Dendritic cell treated with granulocyte-macrophage colony-stimulating factor and Interleukin-4, amounts not matched to agents 40 ng/mL and 50 ng/mL, for 4 days (primary cell): Measurements from ENCODE around the gene SMNDC1.

Experiments
- H3K27ac Mint-ChIP-seq: one replicate; pipeline ENCODE4 v1.8.0; 2022; ENCODE audit warnings: mild to moderate bottlenecking, mixed read lengths
- H3K27me3 Mint-ChIP-seq: one replicate; pipeline ENCODE4 v1.8.0; 2022; ENCODE audit warnings: mild to moderate bottlenecking, mixed read lengths
- H3K36me3 Mint-ChIP-seq: one replicate; pipeline ENCODE4 v1.8.0; 2022; ENCODE audit warnings: low read depth, mixed read lengths
- H3K4me1 Mint-ChIP-seq: one replicate; pipeline ENCODE4 v1.8.0; 2022; ENCODE audit warnings: low read depth, mixed read lengths
- H3K4me3 Mint-ChIP-seq: one replicate; pipeline ENCODE4 v1.8.0; 2022; ENCODE audit warnings: mild to moderate bottlenecking, moderate library complexity, mixed read lengths
- H3K9me3 Mint-ChIP-seq: one replicate; pipeline ENCODE4 v1.8.0; 2022; ENCODE audit warnings: mixed read lengths
- intact Hi-C: fragments of 100-400 bp; cut with micrococcal nuclease; formaldehyde crosslinking; loops from one replicate; pipeline ENCODE4 v1.15.0; 2022

Gene SMNDC1

DNA sequence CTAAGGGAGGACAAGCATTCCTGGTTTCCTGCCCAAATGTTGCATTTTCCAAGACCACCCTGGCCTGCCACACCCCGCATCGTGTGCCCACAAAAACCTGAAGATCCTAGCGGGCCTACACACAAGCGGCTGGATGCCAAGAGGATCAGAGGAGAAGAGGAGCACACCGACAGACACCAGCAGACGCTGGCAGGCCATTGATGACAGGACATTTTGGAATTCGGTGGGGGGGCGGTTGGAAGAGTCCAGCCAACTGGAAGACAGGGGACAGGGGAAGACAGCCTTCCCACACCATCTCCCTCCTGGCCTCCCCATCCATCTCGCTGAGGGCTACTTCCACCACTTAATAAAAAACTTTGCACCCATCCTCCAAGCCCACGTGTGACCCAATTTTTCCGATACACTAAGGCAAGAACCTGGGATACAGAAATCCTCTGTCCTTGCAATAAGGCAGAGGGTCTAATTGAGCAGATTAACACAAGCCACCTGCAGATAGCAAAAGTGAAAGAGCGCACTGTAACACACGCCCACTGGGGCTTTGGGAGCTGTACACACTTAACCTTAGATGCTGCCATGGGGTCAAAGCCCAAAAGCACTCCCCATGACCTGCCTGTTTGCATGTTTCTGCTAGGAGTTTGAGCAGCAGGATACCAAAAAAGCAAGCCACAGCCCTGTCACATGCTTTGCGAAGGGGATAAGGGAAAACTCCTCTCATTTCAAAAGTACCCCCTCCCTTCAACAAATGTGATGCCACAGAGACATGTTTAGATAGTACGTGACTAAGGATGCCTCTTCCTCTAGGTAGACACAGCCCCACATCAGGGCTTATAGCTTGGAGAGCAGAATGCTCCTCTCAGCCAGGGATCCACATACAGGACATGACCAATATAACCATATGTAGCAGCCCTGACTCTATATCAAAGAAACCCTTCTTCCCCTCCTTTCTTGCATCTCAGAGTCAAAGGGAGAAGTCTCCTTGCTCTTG is 13.4 kb upstream of the SMNDC1 start:
- Mint-ChIP-seq H3K36me3 (no peaks in the 10 kb centered on the region), H3K27me3 (peaks cover 9% of the 10 kb centered on the region), H3K4me1 (no peaks in the 10 kb centered on the region), H3K9me3 (no peaks in the 10 kb centered on the region), H3K4me3 (no peak overlapping the region), H3K27ac (no peak overlapping the region)
- intact Hi-C loops = no loop called here

DNA sequence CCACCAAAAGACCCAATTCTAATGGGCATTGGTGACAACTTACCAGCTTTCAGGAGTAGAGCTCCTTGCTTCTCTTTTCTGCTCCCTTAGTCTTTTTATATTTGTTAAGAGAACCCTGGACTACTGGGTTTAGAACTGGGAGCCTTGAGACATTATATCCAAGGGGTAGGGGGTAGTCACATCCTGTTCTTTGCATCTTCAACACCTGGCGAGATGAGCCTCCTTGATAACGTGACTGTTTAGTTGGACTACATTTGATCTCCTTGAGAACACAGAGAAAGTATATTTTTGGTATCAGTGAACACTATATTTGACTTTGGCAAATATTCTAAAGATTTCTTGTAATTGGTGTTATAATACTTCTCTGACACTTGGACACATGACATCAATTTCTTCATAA is 9.0 kb upstream of the SMNDC1 start:
- H3K36me3 Mint-ChIP-seq = no peaks in the 10 kb centered on the region
- intact Hi-C loops = loop anchor here (5.0 kb wide), 1 partner anchor 1284 kb away; no protein-coding TSS in a partner anchor
- H3K4me3 Mint-ChIP-seq = no peak overlapping the region
- peaks cover 10% of the 10 kb centered on the region for H3K27me3 Mint-ChIP-seq
- H3K4me1 Mint-ChIP-seq = peaks cover 11% of the 10 kb centered on the region
- H3K27ac Mint-ChIP-seq = no peak overlapping the region
- no peaks in the 10 kb centered on the region for H3K9me3 Mint-ChIP-seq

DNA sequence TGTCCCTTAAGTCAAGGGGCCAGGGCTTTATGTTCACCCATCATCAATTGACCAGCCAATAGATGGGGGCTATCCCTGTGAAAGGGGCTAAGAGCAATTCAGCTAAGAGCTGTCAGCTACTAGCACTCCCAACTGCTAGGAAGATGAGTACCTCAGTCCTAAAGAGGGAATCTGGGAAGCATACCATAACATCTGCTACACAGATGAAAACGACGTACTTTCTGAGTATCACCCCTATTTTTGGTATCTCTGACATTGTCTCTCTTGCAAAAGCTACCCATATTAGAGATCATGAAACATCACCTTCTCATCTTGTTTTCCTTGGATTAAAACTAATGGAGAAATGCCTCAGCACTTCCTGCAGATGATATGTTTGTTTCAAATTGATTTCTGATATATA is 7.5 kb upstream of the SMNDC1 start:
- Mint-ChIP-seq H3K36me3 (no peaks in the 10 kb centered on the region), H3K9me3 (no peaks in the 10 kb centered on the region), H3K27ac (no peak overlapping the region), H3K27me3 (peaks cover 8% of the 10 kb centered on the region), H3K4me1 (peaks cover 11% of the 10 kb centered on the region), H3K4me3 (no peak overlapping the region)
- intact Hi-C loops = loop anchor here (5.0 kb wide), 1 partner anchor 1285 kb away; no protein-coding TSS in a partner anchor

DNA sequence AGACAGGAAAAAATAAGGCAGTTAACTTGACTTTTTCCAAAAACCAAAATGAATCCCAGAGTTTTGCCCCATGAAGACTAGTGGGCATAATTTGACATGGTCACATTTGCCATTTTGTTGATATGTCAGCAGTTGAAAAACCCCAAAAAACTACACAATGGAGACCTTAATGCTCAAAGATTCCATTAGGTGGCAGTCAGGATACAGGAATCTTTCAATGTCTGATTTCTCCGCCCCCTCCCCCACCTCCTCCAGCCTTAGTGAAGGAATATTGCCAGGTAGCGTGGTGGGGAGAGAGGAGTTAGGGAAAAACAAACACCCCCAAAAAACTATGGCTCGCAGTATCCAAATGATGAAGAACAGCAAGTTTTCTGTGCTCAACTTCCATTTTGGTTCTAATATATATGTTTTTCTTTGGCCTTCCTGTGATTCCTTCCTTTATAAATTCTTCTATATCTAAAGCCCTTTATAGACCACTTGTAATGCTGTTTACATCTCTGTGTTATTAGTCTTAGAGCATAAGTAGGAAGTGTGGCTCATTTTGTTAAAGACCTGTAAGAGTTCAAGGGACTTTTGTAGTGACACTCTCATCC is 6.7 kb upstream of the SMNDC1 start:
- H3K27me3 Mint-ChIP-seq = peaks cover 8% of the 10 kb centered on the region
- H3K36me3 Mint-ChIP-seq = no peaks in the 10 kb centered on the region
- H3K4me1 Mint-ChIP-seq = peaks cover 11% of the 10 kb centered on the region
- no peaks in the 10 kb centered on the region for H3K9me3 Mint-ChIP-seq
- no peak overlapping the region for H3K4me3 Mint-ChIP-seq
- intact Hi-C loops = loop anchor here (1.0 to 5.0 kb wide), 3 partner anchors 236 to 1286 kb away; no protein-coding TSS in a partner anchor
- H3K27ac Mint-ChIP-seq = no peak overlapping the region

DNA sequence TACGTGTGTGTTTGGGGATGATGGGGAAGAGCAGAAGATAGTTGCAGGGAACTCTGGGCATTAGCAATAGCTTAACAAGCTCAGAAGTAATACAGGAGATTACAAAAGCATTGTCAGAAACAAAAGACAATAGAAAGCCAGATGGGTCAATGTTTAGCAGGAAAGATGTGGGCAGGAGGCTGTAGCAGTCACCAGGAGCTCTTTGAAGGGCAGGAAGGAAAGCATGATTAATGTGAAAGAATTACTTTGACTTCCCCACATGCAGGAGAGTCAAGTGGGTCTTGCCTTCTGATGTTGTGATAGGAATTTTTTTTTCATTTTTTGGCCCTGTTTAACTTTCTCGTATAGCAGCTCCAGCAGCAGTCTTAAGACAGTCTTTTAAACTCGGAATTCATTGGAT is 6.0 kb upstream of the SMNDC1 start:
- Mint-ChIP-seq H3K4me1 (peaks cover 11% of the 10 kb centered on the region), H3K36me3 (no peaks in the 10 kb centered on the region), H3K27ac (no peak overlapping the region), H3K27me3 (peaks cover 5% of the 10 kb centered on the region), H3K9me3 (no peaks in the 10 kb centered on the region), H3K4me3 (no peak overlapping the region)
- intact Hi-C loops = loop anchor here (1.0 to 5.0 kb wide), 3 partner anchors 237 to 1287 kb away; no protein-coding TSS in a partner anchor

DNA sequence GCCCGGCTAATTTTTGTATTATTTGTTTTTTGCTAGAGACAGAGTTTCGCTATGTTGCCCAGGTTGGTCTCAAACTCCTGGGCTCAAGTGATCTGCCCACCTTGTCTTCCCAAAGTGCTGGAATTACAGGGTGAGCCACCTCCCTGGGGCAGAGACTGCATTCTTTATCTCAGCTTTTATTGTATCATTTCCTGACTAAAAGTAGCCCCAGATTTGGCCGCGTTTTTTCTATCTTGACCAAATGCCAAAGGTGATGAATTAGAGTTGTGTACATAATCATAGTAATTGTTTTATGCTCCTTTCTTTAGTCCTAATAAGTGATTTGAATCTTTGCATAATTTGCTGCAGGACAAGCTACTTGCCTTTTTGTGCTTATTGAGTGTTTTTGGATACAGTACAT is 3.1 kb upstream of the SMNDC1 start:
- Mint-ChIP-seq H3K27ac (no peak overlapping the region), H3K9me3 (no peaks in the 10 kb centered on the region), H3K4me1 (peaks cover 23% of the 10 kb centered on the region), H3K27me3 (peaks cover under 1% of the 10 kb centered on the region), H3K4me3 (no peak overlapping the region), H3K36me3 (peaks cover 20% of the 10 kb centered on the region)
- intact Hi-C loops = loop anchor here (10.0 kb wide), 2 partner anchors 367 to 607 kb away; partner anchors contain the start of genes BBIP1 and SHOC2

DNA sequence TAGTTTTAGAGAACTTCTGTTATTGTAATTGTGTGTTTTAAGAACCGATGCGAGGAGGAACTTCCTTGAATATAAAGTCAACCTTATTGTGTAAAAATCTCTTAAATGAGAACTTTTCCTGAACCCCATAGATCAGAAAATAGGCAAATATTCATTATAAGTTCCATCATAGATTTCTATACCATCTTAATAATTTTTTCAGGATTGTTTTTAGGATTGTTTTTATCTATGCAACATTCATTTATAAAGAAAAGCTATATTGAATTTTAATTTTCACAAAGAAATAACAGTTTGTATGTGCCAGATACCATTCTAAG is 1.7 kb upstream of the SMNDC1 start:
- H3K27me3 Mint-ChIP-seq = no peaks in the 10 kb centered on the region
- H3K36me3 Mint-ChIP-seq = peaks cover 34% of the 10 kb centered on the region
- intact Hi-C loops = loop anchor here (10.0 kb wide), 2 partner anchors 368 to 608 kb away; partner anchors contain the start of genes BBIP1 and SHOC2
- peaks cover 28% of the 10 kb centered on the region for H3K4me1 Mint-ChIP-seq
- H3K4me3 Mint-ChIP-seq = no peak overlapping the region
- peak overlapping the region; percentile 81 for H3K27ac Mint-ChIP-seq
- H3K9me3 Mint-ChIP-seq = no peaks in the 10 kb centered on the region

DNA sequence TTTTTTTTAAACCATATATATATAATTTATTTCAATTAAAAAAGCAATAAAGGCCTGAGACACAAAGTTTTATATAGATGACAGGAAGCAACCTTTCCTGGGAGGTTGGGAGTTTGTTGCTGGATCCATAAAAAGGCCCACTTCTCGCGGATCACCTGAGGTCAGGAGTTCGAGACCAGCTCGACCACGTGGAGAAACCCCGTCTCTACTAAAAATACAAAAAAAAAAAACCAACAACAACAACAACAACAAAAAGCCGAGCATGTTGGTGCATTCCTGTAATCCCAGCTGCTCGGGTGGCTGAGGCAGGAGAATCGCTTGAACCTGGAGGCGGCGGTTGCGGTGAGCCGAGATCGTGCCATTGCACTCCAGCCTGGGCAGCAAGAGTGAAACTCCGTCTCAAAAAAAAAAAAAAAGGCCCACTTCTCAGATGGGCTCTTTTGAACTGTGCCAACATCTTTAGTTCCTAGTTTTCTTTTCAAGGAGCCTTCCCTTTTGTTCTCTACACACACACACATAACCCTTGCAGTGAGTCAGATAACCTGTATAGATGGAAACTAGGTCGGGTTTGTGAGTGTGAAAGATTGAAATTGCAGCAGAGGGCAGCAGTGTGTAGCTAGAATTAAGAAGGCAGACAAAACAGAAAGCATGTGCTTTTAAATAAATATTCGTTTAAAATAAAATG is 1.2 kb upstream of the SMNDC1 start:
- Mint-ChIP-seq H3K4me3 (peak overlapping the region; percentile 80), H3K4me1 (peaks cover 32% of the 10 kb centered on the region), H3K9me3 (no peaks in the 10 kb centered on the region), H3K27ac (peak overlapping the region; percentile 81), H3K36me3 (peaks cover 39% of the 10 kb centered on the region), H3K27me3 (no peaks in the 10 kb centered on the region)
- intact Hi-C loops = loop anchor here (2.0 to 10.0 kb wide), 4 partner anchors 79 to 609 kb away; partner anchors contain the start of genes BBIP1 and SHOC2

DNA sequence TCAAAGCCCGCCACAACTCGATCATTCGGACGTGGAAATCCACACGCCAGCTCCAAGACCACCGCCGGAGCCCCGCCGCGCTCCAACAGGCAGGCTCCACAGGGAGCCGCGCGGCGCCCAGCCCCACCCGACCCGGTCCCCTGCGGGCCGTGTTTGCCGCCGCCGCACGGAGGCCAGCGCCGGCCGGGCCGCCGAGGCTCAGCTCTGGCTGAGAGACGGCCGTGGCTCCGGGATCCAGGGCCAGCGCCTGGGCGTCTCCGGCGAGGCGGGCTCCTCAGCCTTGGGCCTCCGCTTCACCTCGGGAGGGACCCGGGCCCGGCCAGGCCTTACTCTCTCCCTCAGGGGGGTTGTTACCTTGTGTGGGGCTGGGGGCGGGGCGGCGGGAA is 333 bp downstream of the SMNDC1 start:
- Mint-ChIP-seq H3K36me3 (peaks cover 50% of the 10 kb centered on the region), H3K9me3 (no peaks in the 10 kb centered on the region), H3K4me1 (peaks cover 28% of the 10 kb centered on the region), H3K4me3 (peak overlapping the region; percentile 80), H3K27me3 (no peaks in the 10 kb centered on the region), H3K27ac (peak overlapping the region; percentile 81)
- intact Hi-C loops = loop anchor here (2.0 to 10.0 kb wide), 4 partner anchors 78 to 610 kb away; partner anchors contain the start of genes BBIP1 and SHOC2

DNA sequence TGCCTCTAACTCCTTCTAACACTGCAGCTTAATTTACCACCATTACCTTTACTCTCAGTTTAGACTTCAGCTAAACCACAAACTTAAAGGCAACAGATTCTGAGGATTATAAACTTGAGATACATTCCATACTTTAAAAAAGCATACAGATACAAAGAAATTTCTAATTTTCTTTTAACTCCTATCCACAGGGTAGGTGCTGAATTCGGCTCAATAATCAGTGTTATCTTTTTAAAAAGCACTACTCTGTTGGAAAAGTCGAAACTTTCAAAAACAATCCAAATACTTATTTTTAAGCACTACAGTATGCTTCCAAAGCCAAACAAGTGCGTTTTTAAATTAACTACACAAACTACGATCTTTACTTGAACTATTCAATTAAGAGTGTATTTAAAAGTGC is 1.0 kb downstream of the SMNDC1 start:
- Mint-ChIP-seq H3K27ac (peak overlapping the region; percentile 81), H3K4me3 (peak overlapping the region; percentile 80), H3K36me3 (peaks cover 53% of the 10 kb centered on the region), H3K27me3 (no peaks in the 10 kb centered on the region), H3K4me1 (peaks cover 28% of the 10 kb centered on the region), H3K9me3 (no peaks in the 10 kb centered on the region)
- intact Hi-C loops = loop anchor here (2.0 to 10.0 kb wide), 4 partner anchors 77 to 611 kb away; partner anchors contain the start of genes BBIP1 and SHOC2

DNA sequence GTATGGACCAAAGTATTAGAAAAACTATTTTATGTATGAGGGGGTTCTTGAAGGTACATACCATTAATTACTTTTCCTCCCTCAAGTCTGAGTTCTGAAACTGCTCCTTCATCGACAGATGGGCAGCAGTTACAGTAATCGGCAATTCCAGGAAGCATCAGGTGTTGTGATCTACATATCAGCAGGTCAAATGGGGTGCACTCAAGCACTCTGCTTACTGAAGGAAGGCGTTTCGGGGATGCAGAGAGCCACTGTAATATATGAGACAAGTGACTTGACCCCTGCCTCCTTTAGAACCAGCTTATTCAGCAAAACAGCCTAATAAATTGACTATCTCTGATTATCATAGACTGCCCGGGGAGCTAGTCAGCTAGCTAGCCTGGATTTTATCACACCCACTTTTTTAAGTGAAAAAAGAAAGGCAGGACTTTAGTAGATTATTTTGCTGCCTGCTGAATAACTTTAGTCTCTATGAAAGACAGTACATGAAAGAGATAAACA is 4.2 kb downstream of the SMNDC1 start:
- Mint-ChIP-seq H3K36me3 (peaks cover 84% of the 10 kb centered on the region), H3K27me3 (no peaks in the 10 kb centered on the region), H3K27ac (no peak overlapping the region)

DNA sequence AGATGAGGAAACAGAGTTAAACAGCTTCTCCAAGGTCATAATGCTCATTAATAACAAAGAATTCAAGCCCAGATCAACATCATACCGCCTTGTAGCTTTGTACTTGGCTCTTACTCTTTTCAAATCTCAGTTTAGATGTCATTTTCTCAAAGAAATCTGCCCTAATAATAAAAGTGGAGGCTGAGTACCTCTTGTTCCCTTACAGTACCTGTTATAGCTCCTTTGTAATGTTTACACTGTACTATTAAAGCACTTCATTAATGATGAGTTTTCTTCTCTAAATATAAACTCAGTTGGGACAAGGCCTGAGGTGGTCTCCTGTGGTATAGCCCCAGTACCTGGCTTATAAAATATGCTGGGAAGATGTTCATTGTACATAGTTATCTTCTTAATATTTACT is 7.8 kb downstream of the SMNDC1 start:
- Mint-ChIP-seq H3K36me3 (peaks cover 89% of the 10 kb centered on the region), H3K27me3 (no peaks in the 10 kb centered on the region), H3K4me3 (no peak overlapping the region), H3K4me1 (peaks cover 20% of the 10 kb centered on the region), H3K9me3 (no peaks in the 10 kb centered on the region), H3K27ac (no peak overlapping the region)
- intact Hi-C loops = no loop called here

More for the DNA sequence above, 4.2 kb downstream of the SMNDC1 start:
- no peaks in the 10 kb centered on the region for H3K9me3 Mint-ChIP-seq
- intact Hi-C loops = loop anchor here (10.0 kb wide), 2 partner anchors 374 to 614 kb away; partner anchors contain the start of genes BBIP1 and SHOC2
- H3K4me1 Mint-ChIP-seq = peaks cover 33% of the 10 kb centered on the region
- no peak overlapping the region for H3K4me3 Mint-ChIP-seq

DNA sequence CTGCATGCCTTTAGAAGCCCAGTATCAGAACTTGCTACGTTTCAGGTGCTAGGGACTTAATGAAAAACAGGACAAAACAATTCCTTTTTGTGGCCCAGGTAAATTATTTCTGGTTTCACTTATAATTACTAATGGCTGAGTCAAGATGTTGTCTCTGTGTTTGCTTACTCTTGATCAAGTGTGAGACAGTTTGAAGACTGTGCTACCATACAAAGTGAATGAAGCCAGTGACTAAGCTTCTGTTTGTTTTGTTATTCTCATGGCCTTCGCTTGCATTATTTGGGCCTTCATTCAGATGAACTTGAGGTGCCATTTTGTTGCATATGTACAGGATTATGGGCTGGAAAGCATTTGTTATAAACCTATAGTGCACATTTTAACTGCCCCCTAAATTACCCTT is 17.9 kb downstream of the SMNDC1 start:
- Mint-ChIP-seq H3K27ac (no peak overlapping the region), H3K9me3 (no peaks in the 10 kb centered on the region), H3K4me3 (no peak overlapping the region), H3K36me3 (peaks cover 73% of the 10 kb centered on the region), H3K27me3 (no peaks in the 10 kb centered on the region), H3K4me1 (no peaks in the 10 kb centered on the region)
- intact Hi-C loops = no loop called here
